HepG2 (cell line): ENCODE measurements around the gene C3orf52. TPM values are rescaled to one million over a fixed set of nuclear protein-coding genes. Genes with fewer than 3 reads are reported as not detected.
A peak's percentile ranks its signal among the peaks of the same experiment; 100 is the strongest.

Source experiments
- AGO2 ChIP-seq: fragments of 200-400 bp; formaldehyde crosslinking; optimal IDR thresholded peaks from 2 replicates; pipeline ENCODE3; 2017; ENCODE audit warnings: mild to moderate bottlenecking, low read depth, low read length, moderate library complexity
- CREB1 ChIP-seq, 2 experiments: fragments of 450-650 bp in 1 of 2; IDR thresholded peaks; 2 replicates each; pipeline ENCODE4 v1.6.1; 2016 to 2017; ENCODE audit warnings: control low read depth in 1 of 2, mild to moderate bottlenecking in 1 of 2, missing compliant biosample characterization in 1 of 2, missing genetic modification characterization in 1 of 2
- DNMT3B ChIP-seq: conservative IDR thresholded peaks from 2 replicates; pipeline ENCODE4 v1.6.1; 2016; ENCODE audit warnings: missing biosample characterization, control low read depth
- E2F2 ChIP-seq: sonication (generic); formaldehyde crosslinking; IDR thresholded peaks from 2 replicates; pipeline ENCODE4 v1.4.0; 2020; ENCODE audit warnings: missing genetic modification reagents, borderline replicate concordance
- EZH2 ChIP-seq: conservative IDR thresholded peaks from 2 replicates; pipeline ENCODE4 v1.6.1; 2012; ENCODE audit warnings: mild to moderate bottlenecking, low read depth, low read length, moderate library complexity
- HDAC2 ChIP-seq: sonication (generic); formaldehyde crosslinking; IDR thresholded peaks from 2 replicates; pipeline ENCODE4 v1.4.0; 2020; ENCODE audit warnings: missing genetic modification reagents
- RXRB ChIP-seq: IDR thresholded peaks from 2 replicates; pipeline ENCODE4 v1.6.1; 2016; ENCODE audit warnings: borderline replicate concordance, missing genetic modification reagents, missing compliant biosample characterization
- SPEN ChIP-seq: sonication (generic); formaldehyde crosslinking; IDR thresholded peaks from 2 replicates; pipeline ENCODE4 v1.5.1; 2020; ENCODE audit warnings: low read depth, mild to moderate bottlenecking, missing genetic modification reagents
- ZBTB39 ChIP-seq: sonication (generic); formaldehyde crosslinking; IDR thresholded peaks from 2 replicates; pipeline ENCODE4 v1.5.0; 2020; ENCODE audit warnings: missing genetic modification reagents
- ZBTB40 ChIP-seq, 2 experiments: fragments of 450-650 bp in 1 of 2; sonication (generic) in 1 of 2; formaldehyde crosslinking in 1 of 2; IDR thresholded peaks; 2 replicates each; pipeline versions ENCODE4 v1.6.1 to v1.8.0; 2016 to 2022; ENCODE audit warnings: antibody characterized with exemption in 1 of 2, mild to moderate bottlenecking in 1 of 2, missing genetic modification reagents in 1 of 2
- ZBTB7A ChIP-seq: sonication (generic); formaldehyde crosslinking; IDR thresholded peaks from 2 replicates; pipeline ENCODE4 v1.8.0; 2022; ENCODE audit warnings: mild to moderate bottlenecking, missing genetic modification reagents
- ZNF883 ChIP-seq: sonication (generic); formaldehyde crosslinking; IDR thresholded peaks from 2 replicates; pipeline ENCODE4 v1.5.1; 2020; ENCODE audit warnings: mild to moderate bottlenecking, missing genetic modification reagents; ENCODE audit errors: not compliant biosample characterization
- polyA plus RNA-seq, 8 experiments: library from polyadenylated mRNA; depleted of rRNA in 3 of 8; stranded (reverse) in 7 of 8; unstranded in 1 of 8; fragments of >200 nt; fragmentation: Illumina TruSeq in 4 of 8; extraction: Trizol in 4 of 8; gene quantifications; 2 replicates each; pipeline versions ENCODE4 v1.2.1 to v1.2.3, GENCODE V29; 2011 to 2016; ENCODE audit warnings: low read depth in 4 of 8, missing spikeins in 1 of 8, mixed read lengths in 1 of 8; ENCODE audit not compliant: insufficient read depth in 1 of 8
- total RNA-seq, 5 experiments: library from RNA; depleted of rRNA; stranded (reverse); fragments of >200 nt; fragmentation: Illumina TruSeq; extraction: Trizol; gene quantifications; 2 replicates each; pipeline ENCODE4 v1.2.3, GENCODE V29; 2016; ENCODE audit warnings: low read depth in 1 of 5

C3orf52 gene
- total and polyA plus RNA-seq, 2 of the 13 experiments (the other 11 are each of a cell fraction or from before 2014, with no cell fraction given): 0.79 to 1.2 TPM

- TF ChIP-seq ZBTB39 (CRISPR knock-in tag) (no peak), RXRB (CRISPR knock-in tag) (peak; percentile 50; the same call in 1 of the 2 replicates), EZH2 (no peak), DNMT3B (CRISPR knock-in tag) (0 out of 2 replicates have a peak, but pooled peaks have one; percentile 33), AGO2 (no peak), HDAC2 (CRISPR knock-in tag) (no peak), ZBTB7A (no peak), ZBTB40 (IDR thresholded peaks at IDR 0.05) (no peak), ZBTB40 (CRISPR knock-in tag; IDR thresholded peaks at IDR 0.05) (no peak), CREB1 (IDR thresholded peaks at IDR 0.05) (no peak), CREB1 (CRISPR knock-in tag; IDR thresholded peaks at IDR 0.05) (peak; percentile 2; the same call in 1 of the 2 replicates), ZNF883 (no peak), E2F2 (no peak), SPEN (CRISPR knock-in tag) (no peak)
Observed at GRCh38 chr3:112074616-112075497, 11.3 kb upstream of the C3orf52 start (continued).
